Measurements from ENCODE around the gene MSH5. TPM values are rescaled to one million over a fixed set of nuclear protein-coding genes. Genes with fewer than 3 reads are reported as not detected.

Gene MSH5
- total and polyA plus RNA-seq, 9 of the 15 experiments (the other 6 are each of a cell fraction or from before 2014, with no cell fraction given): 12.5 to 104 (median 46.6) TPM

DNA sequence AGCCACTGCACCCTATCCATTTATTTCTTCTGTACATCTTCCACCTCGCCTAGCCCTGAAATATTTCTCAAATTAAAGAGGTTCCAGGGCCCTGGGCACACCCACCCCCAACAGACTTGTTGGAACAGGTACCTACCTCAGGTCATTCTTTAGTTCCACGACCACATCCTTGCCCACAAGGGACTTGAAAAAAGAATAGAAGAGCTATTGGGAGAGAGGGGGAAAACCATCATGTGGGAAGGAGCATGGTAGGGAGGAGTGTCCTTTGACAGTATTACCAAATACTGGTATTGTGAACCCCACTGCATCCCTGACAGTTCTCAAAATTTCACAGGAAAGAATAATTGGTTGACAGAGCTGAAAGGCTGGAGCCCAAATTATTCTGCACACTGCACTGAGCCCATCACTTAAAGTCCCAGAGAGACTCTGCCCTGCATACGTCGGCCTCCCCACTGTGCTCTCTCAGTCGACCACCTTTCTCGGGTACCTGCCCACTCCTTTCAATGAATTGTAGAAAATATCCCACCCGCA, 66.2 kb downstream of the MSH5 start:
- ATAC-seq (peak; percentile 22), FAIRE-seq (no peak), DNase-seq (ENCODE audit: extremely low read depth in 1 of 4, low spot score in 3 of 4) (peak in 1 of 4 experiments; percentile 39)
- WGBS (ENCODE audit: insufficient coverage, low coverage, missing lambda C conversion rate): 2% methylated on average over 7 of the region's 7 CpGs
- peak overlapping the region; percentile 91 for H2AFZ ChIP-seq (ENCODE audit: low read depth, low read length)
- no peaks in the 10 kb centered on the region for H3K9me3 ChIP-seq (replicated peaks; ENCODE audit: control insufficient read depth, insufficient read depth, low read depth, low read length)
- BruUV-seq (replicated peaks): TSS peak; percentile 75
- H3K4me3 ChIP-seq: peak overlapping the region; percentile 66
- intact Hi-C loops (cut with micrococcal nuclease): no loop called here
- ChIA-PET CTCF (ENCODE audit: low intra/inter-chr PET ratio) (no interaction called here), POLR2A (interaction anchor here (0.6 to 6.3 kb wide), 25 partner anchors 8 to 324 kb away, joined by 3 to 58 read pairs (median 7); partner anchors contain the start of genes ABHD16A, BAG6, C6orf47 and CLIC1)
- H4K20me1 ChIP-seq (replicated peaks; ENCODE audit: control insufficient read depth, insufficient read depth, low read length): no peaks in the 10 kb centered on the region
- H3K4me1 ChIP-seq (replicated peaks in 1 of 2; ENCODE audit: control insufficient read depth in 2 of 2, insufficient read depth in 2 of 2, low read length in 2 of 2): peaks cover 14 to 28% of the 10 kb centered on the region in 2 experiments
- no peaks in the 10 kb centered on the region for H3K27me3 ChIP-seq (ENCODE audit: control insufficient read depth in 2 of 2, insufficient read depth in 2 of 2, low read length in 2 of 2)
- peaks cover 48% of the 10 kb centered on the region for H3K79me2 ChIP-seq (ENCODE audit: control insufficient read depth, insufficient read depth, low read length)
- peak overlapping the region; percentile 93 to 94 for H3K9ac ChIP-seq (ENCODE audit: insufficient read depth in 1 of 2, low read depth in 2 of 2, low read length in 2 of 2)
- peaks cover 43% of the 10 kb centered on the region; the same call in 2 of the 3 replicates for H3K36me3 ChIP-seq (ENCODE audit: control insufficient read depth, insufficient read depth, low read length)
- peak overlapping the region; percentile 96 for H3K4me2 ChIP-seq (ENCODE audit: insufficient read depth, low read length)
- no peaks in the 10 kb centered on the region for H3K9me1 ChIP-seq (ENCODE audit: control insufficient read depth, insufficient read depth, low read length)
- in situ Hi-C loops (cut with MboI): no loop called here
- peak overlapping the region; percentile 86 for H3K27ac ChIP-seq (ENCODE audit: extremely low read depth, low read depth, low read length)
- TF ChIP-seq POLR2G (IDR thresholded peaks at IDR 0.05; ENCODE audit: low read depth, low read length) (no peak), GATAD2A (IDR thresholded peaks at IDR 0.05) (no peak), JUND (IDR thresholded peaks at IDR 0.05; ENCODE audit: borderline replicate concordance, low read depth, low read length) (no peak), JUND (tag; IDR thresholded peaks at IDR 0.05; ENCODE audit: borderline replicate concordance, low read depth, low read length) (no peak), NR2F6 (CRISPR knock-in tag; IDR thresholded peaks at IDR 0.05) (no peak), HNRNPLL (IDR thresholded peaks at IDR 0.05; ENCODE audit: low read depth, low read length, poor library complexity, severe bottlenecking) (no peak), NFXL1 (CRISPR knock-in tag; IDR thresholded peaks at IDR 0.05) (no peak), MAFK (IDR thresholded peaks at IDR 0.05; ENCODE audit: low read length) (no peak), ZNF785 (CRISPR knock-in tag; IDR thresholded peaks at IDR 0.05) (no peak), FUS (optimal IDR thresholded peaks at IDR 0.05; ENCODE audit: low read depth, low read length) (no peak), XRCC4 (IDR thresholded peaks at IDR 0.05; ENCODE audit: extremely low read depth, insufficient read depth, insufficient read length) (no peak), SIN3A (IDR thresholded peaks at IDR 0.05; ENCODE audit: borderline replicate concordance in 2 of 2, control insufficient read depth in 1 of 2, low read depth in 2 of 2, low read length in 2 of 2) (0 out of 4 replicates have a peak, but pooled peaks of 1 of the 2 experiments have one; percentile 22), GTF2A2 (tag; IDR thresholded peaks at IDR 0.05) (no peak), SMAD1 (IDR thresholded peaks at IDR 0.05; ENCODE audit: low read depth, low read length, partially characterized antibody) (no peak), POLR2B (IDR thresholded peaks at IDR 0.05; ENCODE audit: low read depth, partially characterized antibody) (no peak), HMGN3 (IDR thresholded peaks at IDR 0.05; ENCODE audit: borderline replicate concordance, extremely low read depth, insufficient read length, low read depth, low read length) (no peak), HDAC6 (IDR thresholded peaks at IDR 0.05; ENCODE audit: low read depth, low read length) (no peak), NCOA2 (IDR thresholded peaks at IDR 0.05; ENCODE audit: partially characterized antibody in 2 of 2) (no peak)
- TF ChIP-seq, protein P1, sequence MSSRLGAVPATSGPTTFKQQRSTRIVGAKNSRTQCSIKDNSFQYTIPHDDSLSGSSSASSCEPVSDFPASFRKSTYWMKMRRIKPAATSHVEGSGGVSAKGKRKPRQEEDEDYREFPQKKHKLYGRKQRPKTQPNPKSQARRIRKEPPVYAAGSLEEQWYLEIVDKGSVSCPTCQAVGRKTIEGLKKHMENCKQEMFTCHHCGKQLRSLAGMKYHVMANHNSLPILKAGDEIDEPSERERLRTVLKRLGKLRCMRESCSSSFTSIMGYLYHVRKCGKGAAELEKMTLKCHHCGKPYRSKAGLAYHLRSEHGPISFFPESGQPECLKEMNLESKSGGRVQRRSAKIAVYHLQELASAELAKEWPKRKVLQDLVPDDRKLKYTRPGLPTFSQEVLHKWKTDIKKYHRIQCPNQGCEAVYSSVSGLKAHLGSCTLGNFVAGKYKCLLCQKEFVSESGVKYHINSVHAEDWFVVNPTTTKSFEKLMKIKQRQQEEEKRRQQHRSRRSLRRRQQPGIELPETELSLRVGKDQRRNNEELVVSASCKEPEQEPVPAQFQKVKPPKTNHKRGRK (tag; IDR thresholded peaks at IDR 0.05): no peak
- TF ChIP-seq, protein P2, sequence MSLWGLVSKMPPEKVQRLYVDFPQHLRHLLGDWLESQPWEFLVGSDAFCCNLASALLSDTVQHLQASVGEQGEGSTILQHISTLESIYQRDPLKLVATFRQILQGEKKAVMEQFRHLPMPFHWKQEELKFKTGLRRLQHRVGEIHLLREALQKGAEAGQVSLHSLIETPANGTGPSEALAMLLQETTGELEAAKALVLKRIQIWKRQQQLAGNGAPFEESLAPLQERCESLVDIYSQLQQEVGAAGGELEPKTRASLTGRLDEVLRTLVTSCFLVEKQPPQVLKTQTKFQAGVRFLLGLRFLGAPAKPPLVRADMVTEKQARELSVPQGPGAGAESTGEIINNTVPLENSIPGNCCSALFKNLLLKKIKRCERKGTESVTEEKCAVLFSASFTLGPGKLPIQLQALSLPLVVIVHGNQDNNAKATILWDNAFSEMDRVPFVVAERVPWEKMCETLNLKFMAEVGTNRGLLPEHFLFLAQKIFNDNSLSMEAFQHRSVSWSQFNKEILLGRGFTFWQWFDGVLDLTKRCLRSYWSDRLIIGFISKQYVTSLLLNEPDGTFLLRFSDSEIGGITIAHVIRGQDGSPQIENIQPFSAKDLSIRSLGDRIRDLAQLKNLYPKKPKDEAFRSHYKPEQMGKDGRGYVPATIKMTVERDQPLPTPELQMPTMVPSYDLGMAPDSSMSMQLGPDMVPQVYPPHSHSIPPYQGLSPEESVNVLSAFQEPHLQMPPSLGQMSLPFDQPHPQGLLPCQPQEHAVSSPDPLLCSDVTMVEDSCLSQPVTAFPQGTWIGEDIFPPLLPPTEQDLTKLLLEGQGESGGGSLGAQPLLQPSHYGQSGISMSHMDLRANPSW (CRISPR knock-in tag; IDR thresholded peaks at IDR 0.05): no peak
